Cardiac muscle cell (in vitro differentiated cells and primary cell): ENCODE results near the gene THSD7A. TPM values are rescaled to one million over a fixed set of nuclear protein-coding genes. Genes with fewer than 3 reads are reported as not detected.

Experiments
- DNase-seq, 2 donors: peaks; one replicate each; pipeline versions ENCODE4 v3.0.0 to v3.0.0-alpha.2; 2010 to 2017; ENCODE audit warnings: low read depth in 1 of 2, low spot score in 1 of 2
- H3K27ac ChIP-seq: fragments of 200-600 bp; sonication (generic); 2 replicates; pipeline ENCODE4 v1.5.1; 2016
- H3K27me3 ChIP-seq: fragments of 200-600 bp; sonication (generic); 2 replicates; pipeline ENCODE4 v1.6.0; 2016; ENCODE audit warnings: control low read depth
- H3K36me3 ChIP-seq: fragments of 200-600 bp; sonication (generic); 2 replicates; pipeline ENCODE4 v1.5.1; 2016; ENCODE audit warnings: control low read depth
- H3K4me1 ChIP-seq: fragments of 200-600 bp; sonication (generic); 2 replicates; pipeline ENCODE4 v1.8.1; 2017; ENCODE audit warnings: low read depth, mild to moderate bottlenecking, mixed run types
- H3K4me3 ChIP-seq: fragments of 200-600 bp; sonication (generic); 2 replicates; pipeline ENCODE4 v1.5.1; 2016; ENCODE audit warnings: mild to moderate bottlenecking
- H3K9me3 ChIP-seq: fragments of 200-600 bp; sonication (generic); 2 replicates; pipeline ENCODE4 v1.5.1; 2017; ENCODE audit warnings: low read depth, mild to moderate bottlenecking, control low read depth
- polyA plus RNA-seq: library from polyadenylated mRNA; unstranded; fragments of >200 nt; fragmentation: Nextera tagmentation; extraction: Ambion mirVana; gene quantifications from 2 replicates; pipeline ENCODE4 v1.2.1, GENCODE V29; 2016
- total RNA-seq: library from RNA; depleted of rRNA; stranded (reverse); fragments of >200 nt; gene quantifications from 2 replicates; pipeline ENCODE4 v1.2.3, GENCODE V29; 2016
- TF ChIP-seq, protein P1 (sequence below): IDR thresholded peaks from 2 replicates; pipeline ENCODE4 v1.5.1; 2012; ENCODE audit warnings: low read depth, mild to moderate bottlenecking, low read length

THSD7A gene
- total and polyA plus RNA-seq, 2 experiments from 2014 or later, result 1.5 to 3.7 TPM

DNA sequence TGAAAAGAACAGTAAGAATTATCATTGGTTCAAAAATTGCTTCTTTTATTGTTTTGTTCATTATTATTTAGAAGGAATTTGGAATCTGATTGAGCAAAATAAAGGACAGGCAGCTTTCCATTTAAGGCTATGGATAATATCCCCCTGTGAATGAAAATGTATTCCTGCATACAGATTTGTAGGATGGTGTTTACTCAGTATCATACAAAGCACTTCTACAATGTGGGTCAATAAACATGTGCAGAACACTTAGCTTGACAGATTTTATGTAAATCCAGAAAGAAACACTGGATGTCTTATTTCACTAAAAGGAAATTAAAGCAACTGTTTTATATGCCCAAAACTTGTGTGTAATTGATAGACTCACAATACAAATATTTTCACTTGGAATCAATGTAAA, 189.7 kb downstream of the THSD7A start:
- TF ChIP-seq, protein P1, sequence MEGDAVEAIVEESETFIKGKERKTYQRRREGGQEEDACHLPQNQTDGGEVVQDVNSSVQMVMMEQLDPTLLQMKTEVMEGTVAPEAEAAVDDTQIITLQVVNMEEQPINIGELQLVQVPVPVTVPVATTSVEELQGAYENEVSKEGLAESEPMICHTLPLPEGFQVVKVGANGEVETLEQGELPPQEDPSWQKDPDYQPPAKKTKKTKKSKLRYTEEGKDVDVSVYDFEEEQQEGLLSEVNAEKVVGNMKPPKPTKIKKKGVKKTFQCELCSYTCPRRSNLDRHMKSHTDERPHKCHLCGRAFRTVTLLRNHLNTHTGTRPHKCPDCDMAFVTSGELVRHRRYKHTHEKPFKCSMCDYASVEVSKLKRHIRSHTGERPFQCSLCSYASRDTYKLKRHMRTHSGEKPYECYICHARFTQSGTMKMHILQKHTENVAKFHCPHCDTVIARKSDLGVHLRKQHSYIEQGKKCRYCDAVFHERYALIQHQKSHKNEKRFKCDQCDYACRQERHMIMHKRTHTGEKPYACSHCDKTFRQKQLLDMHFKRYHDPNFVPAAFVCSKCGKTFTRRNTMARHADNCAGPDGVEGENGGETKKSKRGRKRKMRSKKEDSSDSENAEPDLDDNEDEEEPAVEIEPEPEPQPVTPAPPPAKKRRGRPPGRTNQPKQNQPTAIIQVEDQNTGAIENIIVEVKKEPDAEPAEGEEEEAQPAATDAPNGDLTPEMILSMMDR, result no peak
- H3K27ac ChIP-seq, result no peak overlapping the region
- H3K27me3 ChIP-seq, result no peaks in the 10 kb centered on the region
- no peaks in the 10 kb centered on the region for H3K36me3 ChIP-seq
- DNase-seq, result no peak
- no peaks in the 10 kb centered on the region for H3K4me1 ChIP-seq
- no peaks in the 10 kb centered on the region for H3K9me3 ChIP-seq
- H3K4me3 ChIP-seq, result no peak overlapping the region

DNA sequence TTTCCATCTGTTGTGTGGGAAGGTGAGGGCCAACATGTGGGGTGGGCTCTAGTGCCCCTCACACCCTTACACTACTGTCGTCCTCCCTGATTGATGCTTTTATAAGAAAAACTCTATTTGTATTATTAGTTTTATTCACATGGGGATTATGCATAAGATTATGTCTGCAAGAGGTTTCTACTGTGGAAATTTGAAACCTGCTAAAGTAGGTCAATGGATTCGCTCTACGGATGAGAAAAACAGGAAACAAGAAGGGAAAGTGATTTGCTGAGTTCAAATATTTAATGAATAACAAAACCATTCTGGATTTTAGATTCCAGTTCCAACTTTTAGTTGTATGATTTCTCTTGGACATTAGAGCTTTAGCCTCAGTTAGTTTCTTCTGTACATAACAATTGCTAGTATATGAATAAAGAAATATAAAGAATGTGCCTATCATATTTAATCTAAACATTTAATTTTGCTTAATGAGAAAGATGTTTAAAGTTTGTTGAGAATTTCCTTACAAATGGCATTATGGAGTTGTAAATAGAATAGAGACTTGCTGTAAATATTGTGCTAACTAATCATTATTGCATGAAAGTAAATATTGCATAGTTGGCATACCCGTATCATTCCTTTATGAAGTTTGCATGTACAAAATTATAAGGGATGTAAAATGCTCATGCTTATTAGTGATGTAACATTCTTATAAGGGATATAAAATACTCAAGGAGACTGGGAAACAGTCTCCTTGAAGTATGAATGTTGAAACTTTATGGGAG, 193.8 kb downstream of the THSD7A start:
- Histone ChIP-seq H3K4me3 (no peak overlapping the region), H3K36me3 (no peaks in the 10 kb centered on the region), H3K27me3 (no peaks in the 10 kb centered on the region), H3K4me1 (peaks cover 5% of the 10 kb centered on the region), H3K9me3 (no peaks in the 10 kb centered on the region), H3K27ac (no peak overlapping the region)
- DNase-seq, result no peak
- TF ChIP-seq, protein P1, result no peak

DNA sequence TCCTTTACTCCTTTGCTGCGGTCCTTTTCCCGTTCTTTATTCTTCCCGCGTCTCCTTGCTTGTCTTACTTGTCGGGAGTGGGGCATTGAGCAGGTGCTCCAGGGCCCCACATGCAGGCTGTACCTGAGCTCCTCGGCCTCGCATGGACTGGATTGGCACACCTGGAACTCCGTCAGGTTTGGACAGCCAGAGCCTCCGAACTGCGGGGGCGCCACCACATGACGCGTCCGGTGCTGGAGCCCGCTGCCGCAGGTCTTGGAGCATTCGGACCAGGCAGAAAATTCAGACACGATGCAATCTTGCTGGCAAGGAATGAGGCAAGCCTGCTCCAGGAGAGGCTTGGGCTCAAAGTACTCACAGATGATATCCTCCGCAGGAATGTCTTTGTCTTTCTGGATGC, 195.7 kb downstream of the THSD7A start:
- no peaks in the 10 kb centered on the region for H3K27me3 ChIP-seq
- no peaks in the 10 kb centered on the region for H3K9me3 ChIP-seq
- TF ChIP-seq, protein P1, result no peak
- no peak for DNase-seq
- H3K36me3 ChIP-seq, result no peaks in the 10 kb centered on the region
- no peak overlapping the region for H3K27ac ChIP-seq
- H3K4me1 ChIP-seq, result peaks cover 9% of the 10 kb centered on the region
- H3K4me3 ChIP-seq, result no peak overlapping the region

GRCh38 chr7:11633310-11633709, 198.7 kb downstream of the THSD7A start:
- Histone ChIP-seq H3K4me1 (peaks cover 9% of the 10 kb centered on the region), H3K27me3 (no peaks in the 10 kb centered on the region), H3K4me3 (no peak overlapping the region), H3K27ac (peak overlapping the region; percentile 4), H3K36me3 (no peaks in the 10 kb centered on the region), H3K9me3 (no peaks in the 10 kb centered on the region)
- TF ChIP-seq, protein P1, result no peak
- peak in 1 of 2 donors; percentile 32 for DNase-seq

DNA sequence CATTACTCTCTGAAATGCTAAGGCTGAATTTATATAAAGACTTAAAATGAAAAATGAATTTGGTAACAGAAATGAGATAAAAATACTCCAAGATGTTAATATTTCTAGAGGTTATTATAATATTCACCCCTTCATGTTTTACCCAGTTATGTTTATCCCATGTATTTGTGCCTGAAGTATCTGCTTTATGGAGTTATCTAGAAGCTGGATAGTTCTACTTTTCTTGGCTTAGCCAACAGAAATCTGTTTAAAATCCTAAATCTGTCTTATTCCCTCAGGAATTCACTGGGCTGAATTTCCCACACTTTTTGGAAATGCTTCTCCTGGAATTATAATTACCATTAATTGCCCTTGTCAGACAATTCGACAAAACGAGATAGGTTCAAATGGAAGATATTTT, 201.6 kb downstream of the THSD7A start:
- DNase-seq, result no peak
- Histone ChIP-seq H3K27ac (no peak overlapping the region), H3K4me1 (peaks cover 9% of the 10 kb centered on the region), H3K9me3 (no peaks in the 10 kb centered on the region), H3K27me3 (no peaks in the 10 kb centered on the region), H3K36me3 (no peaks in the 10 kb centered on the region), H3K4me3 (no peak overlapping the region)
- TF ChIP-seq, protein P1, result no peak
